Sigmoid colon (tissue), 7 donors: Measurements from ENCODE around the gene CCL17. TPM values are rescaled to one million over a fixed set of nuclear protein-coding genes. Genes with fewer than 3 reads are reported as not detected.
"Not testable (repeated sequence)": the region's sequence is repeated elsewhere in the genome, so short reads cannot be mapped to it uniquely, and the experiment has no call there.

ENCODE experiments used
- DNase-seq: peaks from one replicate; pipeline ENCODE4 v3.0.0-alpha.2; 2019
- H3K27ac ChIP-seq, 4 donors: fragments of 200-600 bp; sonication (generic); one replicate each; pipeline ENCODE4 v1.5.1; 2016 to 2019; ENCODE audit warnings: mild to moderate bottlenecking in 1 of 4
- H3K27me3 ChIP-seq, 3 donors: fragments of 200-600 bp; sonication (generic); one replicate each; pipeline ENCODE4 v1.5.1; 2019; ENCODE audit warnings: mild to moderate bottlenecking in 1 of 3
- H3K36me3 ChIP-seq, 4 donors: fragments of 200-600 bp; sonication (generic); one replicate each; pipeline ENCODE4 v1.5.1; 2016 to 2019
- H3K4me1 ChIP-seq, 4 donors: fragments of 200-600 bp; sonication (generic); one replicate each; pipeline ENCODE4 v1.5.1; 2017 to 2019
- H3K4me3 ChIP-seq, 4 donors: fragments of 200-600 bp; sonication (generic); one replicate each; pipeline ENCODE4 v1.5.1; 2017 to 2019; ENCODE audit warnings: mild to moderate bottlenecking in 2 of 4, moderate library complexity in 1 of 4
- H3K9me3 ChIP-seq, 4 donors: fragments of 200-600 bp in 3 of 4; sonication (generic) in 3 of 4; one replicate each; pipeline versions ENCODE4 v1.5.1 to v1.6.1; 2013 to 2019
- CTCF ChIP-seq, 4 experiments: fragments of 450-650 bp in 3 of 4; fragments of 200-600 bp in 1 of 4; IDR thresholded peaks; one replicate each; pipeline ENCODE4 v1.5.1; 2016 to 2019; ENCODE audit warnings: antibody characterized with exemption in 4 of 4, mild to moderate bottlenecking in 3 of 4, moderate library complexity in 2 of 4
- EP300 ChIP-seq, 4 donors: sonication (generic); formaldehyde crosslinking; IDR thresholded peaks; one replicate each; pipeline ENCODE4 v1.6.1; 2017; ENCODE audit warnings: antibody characterized with exemption in 4 of 4
- POLR2A ChIP-seq, 2 donors: fragments of 450-650 bp; IDR thresholded peaks; one replicate each; pipeline ENCODE4 v1.6.1; 2016; ENCODE audit warnings: antibody characterized with exemption in 2 of 2, mild to moderate bottlenecking in 2 of 2, moderate library complexity in 2 of 2
- POLR2AphosphoS5 ChIP-seq, 4 donors: sonication (generic); formaldehyde crosslinking; IDR thresholded peaks; one replicate each; pipeline ENCODE4 v1.6.1; 2017; ENCODE audit warnings: antibody characterized with exemption in 4 of 4
- WGBS, 2 donors: extraction: QIAGEN DNeasy Blood & Tissue Kit; methylation state at CpG; one replicate each; pipeline ENCODE4 v1.1.7; 2013; 5-methylcytosine and 5-hydroxymethylcytosine counted together
- intact Hi-C: fragments of 100-400 bp; cut with DNase I; formaldehyde crosslinking; loops from one replicate; pipeline ENCODE4 v1.15.1; 2023
- polyA plus RNA-seq, 3 donors: library from polyadenylated mRNA; stranded (reverse); fragments of 200-250 nt; gene quantifications; one replicate each; pipeline ENCODE4 v1.2.3, GENCODE V29; 2013
- total RNA-seq, 4 donors: library from RNA; depleted of rRNA; stranded (reverse); fragments of >200 nt; gene quantifications; one replicate each; pipeline ENCODE4 v1.1.0, GENCODE V29; 2016
- donor health status: healthy with polysubstance abuse.
- donor health status: Bipolar disorder and iron deficiency.
- donor health status: healthy.

Gene CCL17
- total and polyA plus RNA-seq, 7 donors, result 7.6 TPM; not detected in 6

- 91 to 95% methylated on average over 4 of the region's 4 CpGs for WGBS, 2 donors
Measured at GRCh38 chr16:57396786-57397185, 7.8 kb upstream of the CCL17 start.

GRCh38 chr16:57397493-57397892 lies 7.1 kb upstream of the CCL17 start:
- intact Hi-C loops, H3K4me3 ChIP-seq: not testable (repeated sequence)
- 94% methylated on average over 4 of the region's 4 CpGs for WGBS, 2 donors

More at GRCh38 chr16:57396786-57397185, 7.8 kb upstream of the CCL17 start:
- intact Hi-C loops, result no loop called here
- H3K4me3 ChIP-seq, result no peak overlapping the region
- no peaks in the 10 kb centered on the region for H3K36me3 ChIP-seq
- no peaks in the 10 kb centered on the region for H3K4me1 ChIP-seq
- TF ChIP-seq CTCF (IDR thresholded peaks at IDR 0.05), result no peak
- TF ChIP-seq POLR2AphosphoS5 (IDR thresholded peaks at IDR 0.05), result no peak
- no peak for TF ChIP-seq POLR2A (IDR thresholded peaks at IDR 0.05)
- TF ChIP-seq EP300 (IDR thresholded peaks at IDR 0.05), result no peak
- H3K27me3 ChIP-seq, result no peaks in the 10 kb centered on the region
- H3K27ac ChIP-seq, result no peak overlapping the region
- DNase-seq, result no peak
- no peaks in the 10 kb centered on the region for H3K9me3 ChIP-seq

GRCh38 chr16:57401943-57402640 lies 2.5 kb upstream of the CCL17 start:
- no peak for DNase-seq
- intact Hi-C loops, result no loop called here
- no peak overlapping the region for H3K27ac ChIP-seq
- H3K27me3 ChIP-seq, result no peaks in the 10 kb centered on the region
- H3K4me1 ChIP-seq, result no peaks in the 10 kb centered on the region
- H3K9me3 ChIP-seq, result no peaks in the 10 kb centered on the region
- no peaks in the 10 kb centered on the region for H3K36me3 ChIP-seq
- TF ChIP-seq CTCF (IDR thresholded peaks at IDR 0.05) (no peak), EP300 (IDR thresholded peaks at IDR 0.05) (no peak), POLR2AphosphoS5 (IDR thresholded peaks at IDR 0.05) (no peak), POLR2A (IDR thresholded peaks at IDR 0.05) (no peak)
- H3K4me3 ChIP-seq, result no peak overlapping the region
- 68 to 69% methylated on average over 7 of the region's 7 CpGs for WGBS, 2 donors

More at GRCh38 chr16:57397493-57397892, 7.1 kb upstream of the CCL17 start:
- not testable (repeated sequence) for H3K27ac ChIP-seq, H3K36me3 ChIP-seq, DNase-seq, H3K9me3 ChIP-seq, H3K4me1 ChIP-seq, H3K27me3 ChIP-seq

- H3K4me1 ChIP-seq, result no peaks in the 10 kb centered on the region
- no peak for DNase-seq
- H3K27ac ChIP-seq, result no peak overlapping the region
- no peak overlapping the region for H3K4me3 ChIP-seq
- H3K27me3 ChIP-seq, result no peaks in the 10 kb centered on the region
- TF ChIP-seq POLR2AphosphoS5 (IDR thresholded peaks at IDR 0.05) (no peak), CTCF (IDR thresholded peaks at IDR 0.05) (no peak), EP300 (IDR thresholded peaks at IDR 0.05) (no peak), POLR2A (IDR thresholded peaks at IDR 0.05) (no peak)
- intact Hi-C loops, result no loop called here
- no peaks in the 10 kb centered on the region for H3K36me3 ChIP-seq
- H3K9me3 ChIP-seq, result no peaks in the 10 kb centered on the region
- 74 to 83% methylated on average over 3 of the region's 3 CpGs for WGBS, 2 donors
Measured at GRCh38 chr16:57405097-57405496, 530 bp downstream of the CCL17 start.

GRCh38 chr16:57406881-57407280 lies 2.3 kb downstream of the CCL17 start:
- Histone ChIP-seq H3K27ac (no peak overlapping the region), H3K4me1 (no peaks in the 10 kb centered on the region), H3K9me3 (no peaks in the 10 kb centered on the region), H3K4me3 (no peak overlapping the region), H3K36me3 (no peaks in the 10 kb centered on the region), H3K27me3 (no peaks in the 10 kb centered on the region)
- intact Hi-C loops, result no loop called here
- no peak for TF ChIP-seq POLR2AphosphoS5 (IDR thresholded peaks at IDR 0.05)
- TF ChIP-seq EP300 (IDR thresholded peaks at IDR 0.05), result no peak
- TF ChIP-seq CTCF (IDR thresholded peaks at IDR 0.05), result no peak
- DNase-seq, result no peak
- 38 to 69% methylated on average over 2 of the region's 2 CpGs for WGBS, 2 donors
